ENCODE data around the gene GPC5.

DNA sequence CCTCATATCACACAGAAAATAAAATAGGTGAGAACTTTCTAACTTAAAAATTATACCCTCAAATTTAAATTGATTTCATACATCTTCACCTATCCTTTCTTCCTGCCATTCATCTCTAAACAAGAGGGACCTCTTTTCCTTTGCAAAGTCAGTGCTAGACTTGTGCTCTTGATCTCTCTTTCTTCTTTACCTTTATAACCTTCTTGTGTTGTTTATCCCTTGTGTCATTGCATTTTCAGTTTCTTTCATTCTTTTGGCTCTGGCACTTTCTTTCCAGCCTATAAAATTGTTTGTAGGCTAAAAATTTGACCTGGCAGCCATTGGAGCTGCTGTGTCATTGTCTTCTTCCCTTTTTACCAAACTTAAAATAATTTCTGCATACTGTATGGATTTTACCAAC lies 190.1 kb downstream of the GPC5 start:
- TF ChIP-seq, protein P1, sequence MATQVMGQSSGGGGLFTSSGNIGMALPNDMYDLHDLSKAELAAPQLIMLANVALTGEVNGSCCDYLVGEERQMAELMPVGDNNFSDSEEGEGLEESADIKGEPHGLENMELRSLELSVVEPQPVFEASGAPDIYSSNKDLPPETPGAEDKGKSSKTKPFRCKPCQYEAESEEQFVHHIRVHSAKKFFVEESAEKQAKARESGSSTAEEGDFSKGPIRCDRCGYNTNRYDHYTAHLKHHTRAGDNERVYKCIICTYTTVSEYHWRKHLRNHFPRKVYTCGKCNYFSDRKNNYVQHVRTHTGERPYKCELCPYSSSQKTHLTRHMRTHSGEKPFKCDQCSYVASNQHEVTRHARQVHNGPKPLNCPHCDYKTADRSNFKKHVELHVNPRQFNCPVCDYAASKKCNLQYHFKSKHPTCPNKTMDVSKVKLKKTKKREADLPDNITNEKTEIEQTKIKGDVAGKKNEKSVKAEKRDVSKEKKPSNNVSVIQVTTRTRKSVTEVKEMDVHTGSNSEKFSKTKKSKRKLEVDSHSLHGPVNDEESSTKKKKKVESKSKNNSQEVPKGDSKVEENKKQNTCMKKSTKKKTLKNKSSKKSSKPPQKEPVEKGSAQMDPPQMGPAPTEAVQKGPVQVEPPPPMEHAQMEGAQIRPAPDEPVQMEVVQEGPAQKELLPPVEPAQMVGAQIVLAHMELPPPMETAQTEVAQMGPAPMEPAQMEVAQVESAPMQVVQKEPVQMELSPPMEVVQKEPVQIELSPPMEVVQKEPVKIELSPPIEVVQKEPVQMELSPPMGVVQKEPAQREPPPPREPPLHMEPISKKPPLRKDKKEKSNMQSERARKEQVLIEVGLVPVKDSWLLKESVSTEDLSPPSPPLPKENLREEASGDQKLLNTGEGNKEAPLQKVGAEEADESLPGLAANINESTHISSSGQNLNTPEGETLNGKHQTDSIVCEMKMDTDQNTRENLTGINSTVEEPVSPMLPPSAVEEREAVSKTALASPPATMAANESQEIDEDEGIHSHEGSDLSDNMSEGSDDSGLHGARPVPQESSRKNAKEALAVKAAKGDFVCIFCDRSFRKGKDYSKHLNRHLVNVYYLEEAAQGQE (IDR thresholded peaks at IDR 0.05; ENCODE audit: low read depth) = no peak
- TF ChIP-seq TAF1 (IDR thresholded peaks at IDR 0.05; ENCODE audit: low read depth) (no peak), NFIC (IDR thresholded peaks at IDR 0.05) (no peak), EP300 (IDR thresholded peaks at IDR 0.05; ENCODE audit: borderline replicate concordance) (no peak), EGR1 (IDR thresholded peaks at IDR 0.05) (no peak)
